Hepatocyte (in vitro differentiated cells): Measurements from ENCODE around the gene RFC2.

Experiments used
- CTCF ChIP-seq: fragments of 200-600 bp; sonication (generic); IDR thresholded peaks from 2 replicates; pipeline ENCODE4 v1.5.1; 2016; ENCODE audit warnings: antibody characterized with exemption, mild to moderate bottlenecking; ENCODE audit not compliant: poor library complexity
- EZH2 ChIP-seq: fragments of 200-600 bp; sonication (generic); IDR thresholded peaks from 2 replicates; pipeline ENCODE4 v1.6.1; 2016; ENCODE audit warnings: antibody characterized with exemption, mild to moderate bottlenecking, borderline replicate concordance
- EZH2phosphoT487 ChIP-seq: fragments of 200-600 bp; sonication (generic); IDR thresholded peaks from one replicate; pipeline ENCODE4 v1.6.1; 2018; ENCODE audit warnings: antibody characterized with exemption, mild to moderate bottlenecking, low read depth, moderate library complexity; ENCODE audit not compliant: unreplicated experiment, severe bottlenecking

- TF ChIP-seq CTCF (no peak), EZH2 (no peak), EZH2phosphoT487 (no peak)
These were observed 71.6 kb downstream of the RFC2 start for GRCh38 chr7:74182453-74183090.
